Measurements from ENCODE around the gene EYS.
"Not testable (repeated sequence)": the region's sequence is repeated elsewhere in the genome, so short reads cannot be mapped to it uniquely, and the experiment has no call there.

EYS gene

DNA sequence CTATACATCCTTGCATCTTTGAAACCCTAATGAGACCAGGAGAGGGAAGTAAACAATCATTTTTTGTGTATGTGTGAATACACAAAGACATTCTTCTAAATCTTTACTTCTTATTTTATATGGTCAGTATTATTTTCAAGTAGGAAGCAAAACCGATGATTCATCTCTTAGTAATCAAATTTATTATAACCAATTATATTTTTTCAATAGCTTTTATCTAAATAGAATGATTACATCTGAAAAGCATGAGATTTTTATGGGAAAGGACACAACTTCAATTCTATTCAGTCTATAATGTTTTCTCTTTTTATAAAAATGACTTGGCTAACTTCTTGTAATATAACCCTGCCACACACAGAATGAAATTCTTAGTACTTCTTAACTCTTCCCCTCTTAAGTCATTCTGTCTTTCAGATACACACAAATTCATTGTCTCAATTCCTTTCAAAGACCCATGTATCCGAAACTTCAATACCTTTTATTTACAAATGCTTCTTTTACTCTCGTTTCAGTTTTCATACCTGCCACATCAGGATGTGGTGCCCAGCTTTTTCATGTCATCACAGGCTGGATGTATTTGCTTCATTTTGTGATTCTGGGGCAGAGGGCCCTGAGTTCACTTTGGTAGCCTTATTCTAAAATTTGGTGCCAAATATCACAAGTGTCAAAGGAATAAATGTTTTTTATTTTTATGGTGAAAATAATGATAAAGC, 1844.4 kb downstream of the EYS start:
- no peak for DNase-seq

DNA sequence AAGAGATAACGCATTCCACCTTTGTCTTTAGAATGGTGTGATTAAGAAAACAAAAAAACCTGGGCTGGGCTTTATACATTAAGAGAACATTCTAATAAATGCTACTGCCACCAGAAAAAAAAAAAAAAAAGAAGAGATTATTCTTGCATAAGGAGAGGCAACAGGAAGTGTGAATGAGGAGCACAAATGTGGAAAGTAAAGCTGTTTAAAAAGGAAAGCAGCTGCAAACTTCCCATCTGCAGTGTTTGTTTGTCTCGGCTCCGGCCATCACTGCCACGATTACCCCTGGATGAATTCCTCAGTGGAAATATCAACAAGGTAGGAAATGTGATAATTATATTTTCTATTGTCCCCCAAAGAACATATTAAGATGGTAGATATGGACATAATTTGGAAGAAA, 1847.5 kb downstream of the EYS start:
- no peak for DNase-seq

DNA sequence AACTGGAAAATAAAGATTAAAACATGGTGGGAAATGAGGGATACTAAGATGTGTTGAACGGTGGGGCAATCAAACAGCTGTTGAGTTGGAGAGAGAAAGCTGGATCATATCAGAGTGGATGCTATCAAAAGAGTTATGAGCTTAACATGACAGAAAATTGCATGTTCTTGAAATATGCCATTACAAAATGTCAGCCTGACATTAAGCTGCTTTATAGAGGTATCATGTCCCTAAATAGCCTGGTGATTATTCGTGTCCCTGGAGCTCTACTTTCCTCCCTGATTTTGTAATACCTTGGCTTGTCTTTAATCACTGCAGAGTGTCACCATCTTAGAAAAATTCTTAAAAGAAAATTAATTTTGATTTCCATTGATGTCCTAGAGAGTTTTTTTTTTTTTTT, 1848.3 kb downstream of the EYS start:
- no peak for DNase-seq

DNA sequence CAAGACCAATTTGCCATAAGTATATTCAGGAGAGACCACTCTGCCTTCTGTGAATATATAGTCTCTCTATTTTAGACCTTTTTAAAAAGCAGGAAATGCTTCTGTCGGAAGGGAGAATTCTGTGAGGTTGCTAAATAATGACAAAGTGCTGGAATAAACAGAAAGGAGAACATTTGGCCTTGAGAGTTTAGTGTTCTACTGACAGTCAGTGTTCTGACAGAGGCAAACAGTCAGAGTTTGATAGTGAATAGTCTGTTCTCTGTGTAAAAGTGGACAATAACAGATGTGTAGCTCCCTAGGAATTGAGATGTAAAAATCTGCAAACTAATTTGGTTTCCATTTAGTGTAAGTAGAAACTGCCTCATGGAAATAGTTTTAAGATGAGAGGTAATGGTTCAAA, 1850.8 kb downstream of the EYS start:
- DNase-seq: no peak

DNA sequence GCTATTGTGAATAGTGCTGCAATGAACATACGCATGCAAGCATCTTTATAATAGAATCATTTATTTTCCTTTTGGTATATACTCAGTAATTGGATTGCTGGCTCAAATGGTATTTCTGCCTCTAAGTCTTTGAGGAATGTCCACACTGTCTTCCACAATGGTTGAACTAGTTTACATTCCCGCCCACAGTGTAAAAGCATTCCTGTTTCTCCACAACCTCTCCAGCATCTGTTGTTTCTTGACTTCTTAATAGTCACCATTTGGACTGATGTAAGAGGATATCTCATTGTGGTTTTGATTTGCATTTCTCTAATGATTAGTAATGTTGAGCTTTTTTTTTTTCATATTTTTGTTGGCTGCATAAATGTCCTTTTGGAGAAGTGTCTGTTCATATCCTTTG, 1862.7 kb downstream of the EYS start:
- no peak for DNase-seq

- DNase-seq: no peak
These were observed 1867.5 kb downstream of the EYS start for GRCh38 chr6:63839485-63839884.

DNA sequence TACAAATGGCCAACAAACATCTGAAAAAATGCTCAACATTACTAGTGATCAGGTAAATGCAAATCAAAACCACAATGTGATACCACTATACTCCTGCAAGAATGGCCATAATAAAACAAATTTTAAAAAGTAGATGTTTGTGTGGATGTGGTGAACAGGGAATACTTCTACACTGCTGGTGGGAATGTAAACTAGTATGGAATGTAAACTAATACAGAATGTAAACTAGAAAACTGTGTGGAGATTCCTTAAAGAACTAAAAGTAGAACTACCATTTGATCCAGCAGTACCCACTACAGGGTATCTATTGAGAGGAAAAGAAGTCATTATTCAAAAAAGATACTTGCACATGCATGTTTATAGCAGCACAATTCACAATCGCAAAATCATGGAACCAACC, 1878.3 kb downstream of the EYS start:
- not testable (repeated sequence) for DNase-seq

DNA sequence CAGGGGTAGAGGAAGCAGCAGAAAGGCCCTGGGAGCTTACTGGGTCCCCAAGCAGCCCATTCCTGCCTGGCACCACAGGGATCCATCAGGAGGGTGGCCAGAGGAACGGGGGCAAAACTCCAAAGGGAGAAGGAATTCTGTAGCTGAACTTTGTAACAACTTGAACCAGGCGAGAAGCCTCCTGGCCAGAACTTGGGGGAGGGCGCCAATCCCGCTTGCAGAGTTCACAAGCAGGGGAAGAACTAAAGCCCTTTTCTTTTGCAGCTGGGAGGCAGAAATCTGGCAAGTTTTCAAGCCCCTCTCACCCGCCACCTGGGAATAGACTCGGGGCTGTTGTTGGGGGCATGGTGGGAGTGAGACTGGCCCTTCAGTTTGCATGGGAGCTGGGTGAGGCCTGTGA, 1882.3 kb downstream of the EYS start:
- DNase-seq: no peak

GRCh38 chr6:63821442-63821841, 1885.6 kb downstream of the EYS start:
- no peak for DNase-seq

GRCh38 chr6:63819831-63820230, 1887.2 kb downstream of the EYS start:
- no peak for DNase-seq

DNA sequence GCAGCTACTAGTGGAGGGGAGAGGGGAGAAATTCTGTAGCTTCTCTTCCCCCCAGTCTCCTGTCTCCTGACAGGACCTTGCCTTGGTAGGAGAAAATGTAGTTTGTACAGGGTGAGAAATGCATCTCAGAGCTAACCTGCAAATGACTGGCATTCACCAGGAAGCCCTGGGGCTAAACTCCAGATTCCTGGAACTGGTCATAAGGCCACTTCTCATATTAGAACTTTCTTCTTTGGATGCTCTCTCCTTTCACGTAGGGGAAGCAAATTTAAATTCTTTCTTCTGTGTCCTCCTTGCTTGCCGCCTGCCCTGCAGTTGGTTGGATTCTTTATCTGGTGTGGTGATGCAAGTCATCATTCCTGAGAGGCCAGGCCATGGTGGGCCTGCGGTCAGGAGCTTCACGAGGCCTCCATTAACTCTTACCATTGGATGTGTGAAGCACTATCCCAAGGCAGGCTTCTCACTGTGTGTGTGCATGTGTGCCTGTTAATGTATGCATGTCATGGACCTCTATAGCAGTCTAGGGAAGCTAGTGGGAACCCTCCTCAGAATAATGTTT, 1889.5 kb downstream of the EYS start:
- no peak for DNase-seq

- DNase-seq: no peak
These were observed 1890.0 kb downstream of the EYS start for GRCh38 chr6:63816982-63817436.

- no peak for DNase-seq
These were observed 1890.5 kb downstream of the EYS start for GRCh38 chr6:63816401-63816981.

- no peak for DNase-seq
These were observed 1892.6 kb downstream of the EYS start for GRCh38 chr6:63814459-63814858.

DNA sequence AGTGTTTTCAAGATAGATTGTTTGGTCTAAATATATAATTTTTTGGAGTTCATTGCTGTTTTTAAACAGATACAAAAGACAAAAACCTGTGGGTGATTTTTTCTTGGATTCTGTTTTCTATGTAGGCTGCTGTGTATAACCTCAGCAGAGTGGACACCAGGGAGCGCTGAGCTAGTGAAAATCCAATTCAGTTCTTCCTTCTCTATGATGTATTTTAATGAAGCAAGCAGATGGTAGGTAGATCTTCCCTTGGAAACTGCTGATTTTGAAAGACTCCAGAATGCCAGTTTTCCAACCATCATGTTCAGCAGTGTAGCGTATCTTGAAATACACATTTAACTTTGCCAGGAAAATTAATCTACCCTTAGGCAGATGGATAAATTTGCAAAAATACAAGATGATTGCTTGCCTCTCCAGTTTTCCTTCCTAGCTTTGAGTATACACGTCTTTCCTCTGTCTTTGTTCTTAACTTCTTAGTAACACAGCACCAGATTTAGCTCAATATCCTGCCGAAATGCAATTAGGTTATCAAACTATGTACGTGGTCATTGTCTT, 1893.4 kb downstream of the EYS start:
- DNase-seq: no peak

DNA sequence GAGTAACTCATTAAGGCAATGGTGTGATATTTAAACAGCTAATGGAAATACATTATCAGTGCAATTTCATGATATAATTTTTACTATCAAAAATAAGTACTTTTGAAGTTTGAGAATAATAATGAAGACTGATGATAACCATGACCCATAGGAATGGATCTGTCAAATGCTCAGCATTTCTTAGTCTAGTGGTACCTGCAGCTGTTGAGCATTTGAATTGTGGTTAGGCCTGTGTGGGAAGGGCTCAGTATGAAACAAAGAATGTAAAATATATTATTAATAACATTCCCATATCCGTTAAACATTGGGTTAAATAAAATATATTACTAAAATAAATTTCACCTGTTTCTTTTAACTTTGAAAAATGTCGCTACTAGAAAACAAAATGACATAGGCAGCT, 1898.5 kb downstream of the EYS start:
- DNase-seq: no peak

GRCh38 chr6:63807056-63807455, 1900.0 kb downstream of the EYS start:
- DNase-seq: no peak

DNA sequence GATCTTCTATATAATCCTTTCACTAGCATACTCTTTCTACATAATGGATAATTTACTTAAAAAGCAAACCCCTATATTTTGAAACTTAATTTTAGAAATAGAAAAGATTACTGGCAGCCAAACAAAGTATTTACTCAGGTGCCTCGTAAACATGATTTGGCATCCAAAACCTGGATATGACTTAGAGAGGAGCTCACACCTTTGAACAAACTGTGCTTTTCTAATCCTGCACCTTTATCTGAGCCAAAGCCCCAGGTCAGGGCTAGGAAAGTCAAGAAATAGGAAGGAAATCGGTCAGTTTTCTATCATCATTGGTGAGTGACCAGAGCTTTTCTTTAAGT, 1900.5 kb downstream of the EYS start:
- no peak for DNase-seq

- DNase-seq: no peak
These were observed 1901.0 kb downstream of the EYS start for GRCh38 chr6:63805808-63806572.

- no peak for DNase-seq
These were observed 1901.7 kb downstream of the EYS start for GRCh38 chr6:63805345-63805744.

- DNase-seq: no peak
These were observed 1902.6 kb downstream of the EYS start for GRCh38 chr6:63804381-63804956.

DNA sequence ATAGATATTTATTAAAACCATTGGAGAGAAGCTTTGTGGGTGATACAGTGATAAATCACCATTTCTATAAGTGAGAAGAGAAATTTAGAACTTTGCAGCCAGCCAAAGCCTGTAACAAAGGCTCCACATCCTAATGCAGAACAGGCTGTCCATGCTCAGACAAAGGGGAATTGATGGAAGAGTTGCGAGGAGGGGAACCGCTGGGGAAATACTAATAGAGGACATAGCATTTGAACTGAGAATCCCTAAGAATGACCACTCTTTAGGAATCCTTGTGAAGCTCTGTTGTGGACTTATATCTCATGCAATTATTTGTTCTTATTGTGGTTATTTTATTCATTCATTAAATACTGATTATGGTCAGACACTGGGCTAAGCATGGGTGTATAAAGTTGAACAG, 1903.7 kb downstream of the EYS start:
- no peak for DNase-seq

DNA sequence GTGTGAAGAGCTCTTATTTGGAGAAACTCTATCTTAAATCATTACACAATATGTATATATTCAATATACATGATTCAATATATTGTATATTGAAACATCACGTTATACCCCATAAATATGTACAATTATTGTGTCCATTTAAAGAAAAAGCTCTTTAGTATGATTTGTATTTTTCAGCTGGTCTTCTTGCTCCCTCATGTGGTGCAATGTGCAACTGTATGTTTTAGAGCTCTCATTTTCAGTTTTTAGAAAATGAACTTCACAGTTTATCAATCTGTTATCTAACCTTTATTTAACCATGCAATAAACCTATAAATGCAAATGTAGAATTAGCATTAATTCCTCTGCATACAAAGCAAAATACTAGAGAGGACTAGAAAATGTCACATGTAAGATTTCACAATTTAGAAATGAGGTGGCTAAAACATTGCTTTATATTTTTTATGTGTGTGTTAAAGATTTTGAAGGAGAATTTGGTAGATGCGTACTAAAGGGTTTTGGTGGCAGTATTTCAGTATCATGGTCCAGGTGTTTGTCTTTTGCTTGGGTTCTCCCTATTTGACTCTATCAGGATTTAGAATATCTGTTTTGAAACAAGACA, 1904.3 kb downstream of the EYS start:
- no peak for DNase-seq
